ENCODE data around the gene ENPP1. TPM values are rescaled to one million over a fixed set of nuclear protein-coding genes. Genes with fewer than 3 reads are reported as not detected.

The ENPP1 gene
- total and polyA plus RNA-seq, 2 donors (not counting 3 experiments of a cell fraction or from before 2014, with no cell fraction given): 0.36 to 1.4 TPM

DNA sequence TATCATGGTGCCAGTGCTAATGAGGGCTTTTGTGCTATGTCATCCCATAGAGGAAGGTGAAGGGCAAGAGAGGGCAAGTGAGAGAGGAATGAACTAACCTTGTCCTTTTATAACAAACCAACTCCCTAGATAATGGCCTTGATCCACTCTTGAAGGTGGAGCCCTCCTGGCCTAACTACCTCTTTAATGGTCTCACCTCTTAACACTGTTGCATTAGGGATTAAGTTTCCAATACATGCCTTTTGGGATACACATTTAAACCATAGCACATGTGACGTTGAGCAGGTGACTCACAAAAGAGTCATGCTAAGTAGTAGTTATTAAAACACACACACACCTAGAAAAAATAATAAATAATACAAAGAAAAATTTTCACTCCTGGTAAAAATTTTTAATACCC, 106.4 kb downstream of the ENPP1 start:
- no peaks in the 10 kb centered on the region for H3K36me3 ChIP-seq (ENCODE audit: control insufficient read depth in 2 of 2, extremely low read depth in 1 of 2, insufficient read depth in 2 of 2, low read length in 2 of 2)
- peaks cover 2% of the 10 kb centered on the region for H3K4me1 ChIP-seq (ENCODE audit: control insufficient read depth, extremely low read depth, insufficient read depth, low read length)
- dilution Hi-C loops (cut with MboI; ENCODE audit: extremely low pct_ligation_motif_present, low sequenced_read_pairs): no loop called here

DNA sequence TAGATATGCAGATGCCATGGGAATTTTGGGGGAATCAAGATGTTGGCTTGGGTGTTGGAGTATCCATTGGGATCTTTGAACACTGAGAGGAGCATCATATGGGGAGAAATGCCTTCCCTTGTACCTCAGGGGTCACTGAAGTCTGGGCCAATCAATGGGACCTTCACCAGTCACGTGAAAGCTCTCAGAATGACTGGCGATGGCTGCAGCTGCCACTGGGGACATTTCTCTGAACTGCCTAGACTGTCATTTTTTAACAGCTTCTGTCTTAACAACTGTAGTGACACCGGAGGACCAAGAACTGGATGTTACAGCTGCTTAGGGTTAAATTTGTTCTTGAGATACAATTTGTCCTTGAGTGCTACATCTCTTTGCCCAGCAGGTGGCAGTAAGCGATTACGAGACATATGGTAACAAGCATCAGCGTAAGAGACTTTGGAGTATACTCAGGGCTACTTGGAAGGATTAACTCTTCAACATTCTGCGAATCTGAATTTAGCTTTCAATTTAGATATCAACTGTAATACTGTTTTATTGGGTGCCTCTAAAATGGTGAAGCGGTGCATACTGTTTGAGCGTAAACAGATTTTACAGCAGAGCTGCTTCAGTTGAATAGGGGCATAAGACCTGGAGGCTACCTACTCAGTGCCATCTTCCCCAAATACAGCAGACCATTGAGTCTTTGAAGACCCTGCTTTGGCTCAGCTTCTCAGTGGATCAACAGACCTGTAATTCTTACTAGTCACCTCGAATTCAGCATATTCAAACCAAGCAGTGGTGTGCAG, 107.3 kb downstream of the ENPP1 start:
- POLR2A ChIA-PET: no interaction called here
- no peak overlapping the region for H3K4me3 ChIP-seq (replicated peaks in 1 of 3; ENCODE audit: insufficient read depth in 1 of 3, low read depth in 1 of 3, low read length in 3 of 3)
- peaks cover 2% of the 10 kb centered on the region for H3K4me1 ChIP-seq (ENCODE audit: control insufficient read depth, extremely low read depth, insufficient read depth, low read length)
- intact Hi-C loops (cut with micrococcal nuclease) (loop anchor here (1.0 to 2.0 kb wide), 3 partner anchors 364 to 570 kb away; no protein-coding TSS in a partner anchor), dilution Hi-C loops (cut with MboI; ENCODE audit: extremely low pct_ligation_motif_present, low sequenced_read_pairs) (no loop called here)
- no peak overlapping the region for H3K27ac ChIP-seq (ENCODE audit: insufficient read depth, low read depth, low read length)
- no peaks in the 10 kb centered on the region for H3K36me3 ChIP-seq (ENCODE audit: control insufficient read depth in 2 of 2, extremely low read depth in 1 of 2, insufficient read depth in 2 of 2, low read length in 2 of 2)
- FAIRE-seq (peak; percentile 93), DNase-seq (ENCODE audit: low read depth, low spot score) (peak; percentile 79)
- CTCF ChIA-PET: interaction anchor here (0.5 to 5.7 kb wide), 30 partner anchors 10 to 614 kb away, joined by 3 to 66 read pairs (median 4); no protein-coding TSS in a partner anchor
- BruUV-seq (replicated peaks): no TSS peak
- no peaks in the 10 kb centered on the region for H3K79me2 ChIP-seq (ENCODE audit: control insufficient read depth, insufficient read depth, low read length)
- H3K27me3 ChIP-seq (ENCODE audit: control insufficient read depth in 2 of 2, insufficient read depth in 2 of 2, low read length in 2 of 2): peaks cover 0 to 3% of the 10 kb centered on the region in 2 experiments
- peak overlapping the region; percentile 24 for H2AFZ ChIP-seq (ENCODE audit: low read depth, low read length)
- H3K9me3 ChIP-seq (replicated peaks; ENCODE audit: control insufficient read depth, insufficient read depth, low read length): no peaks in the 10 kb centered on the region
- TF ChIP-seq FOS (IDR thresholded peaks at IDR 0.05; ENCODE audit: borderline replicate concordance, insufficient read depth, low read length) (no peak), EZH2 (IDR thresholded peaks at IDR 0.05; ENCODE audit: borderline replicate concordance, low read depth, low read length, severe bottlenecking) (no peak), POLR2A (IDR thresholded peaks at IDR 0.05; ENCODE audit: low read depth, low read length) (no peak)
- TF ChIP-seq, protein P1, sequence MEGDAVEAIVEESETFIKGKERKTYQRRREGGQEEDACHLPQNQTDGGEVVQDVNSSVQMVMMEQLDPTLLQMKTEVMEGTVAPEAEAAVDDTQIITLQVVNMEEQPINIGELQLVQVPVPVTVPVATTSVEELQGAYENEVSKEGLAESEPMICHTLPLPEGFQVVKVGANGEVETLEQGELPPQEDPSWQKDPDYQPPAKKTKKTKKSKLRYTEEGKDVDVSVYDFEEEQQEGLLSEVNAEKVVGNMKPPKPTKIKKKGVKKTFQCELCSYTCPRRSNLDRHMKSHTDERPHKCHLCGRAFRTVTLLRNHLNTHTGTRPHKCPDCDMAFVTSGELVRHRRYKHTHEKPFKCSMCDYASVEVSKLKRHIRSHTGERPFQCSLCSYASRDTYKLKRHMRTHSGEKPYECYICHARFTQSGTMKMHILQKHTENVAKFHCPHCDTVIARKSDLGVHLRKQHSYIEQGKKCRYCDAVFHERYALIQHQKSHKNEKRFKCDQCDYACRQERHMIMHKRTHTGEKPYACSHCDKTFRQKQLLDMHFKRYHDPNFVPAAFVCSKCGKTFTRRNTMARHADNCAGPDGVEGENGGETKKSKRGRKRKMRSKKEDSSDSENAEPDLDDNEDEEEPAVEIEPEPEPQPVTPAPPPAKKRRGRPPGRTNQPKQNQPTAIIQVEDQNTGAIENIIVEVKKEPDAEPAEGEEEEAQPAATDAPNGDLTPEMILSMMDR (IDR thresholded peaks at IDR 0.05; ENCODE audit: extremely low read depth in 1 of 2, insufficient read depth in 1 of 2, low read depth in 1 of 2, low read length in 2 of 2): peak; percentile 73 to 76
- H4K20me1 ChIP-seq (replicated peaks; ENCODE audit: control insufficient read depth, extremely low read depth, insufficient read depth, low read length): no peaks in the 10 kb centered on the region
- H3K4me2 ChIP-seq (ENCODE audit: insufficient read depth, low read length): no peak overlapping the region
- H3K9ac ChIP-seq (replicated peaks; ENCODE audit: extremely low read depth, insufficient read depth, low read length): no peak overlapping the region
- H3K9me1 ChIP-seq (replicated peaks; ENCODE audit: control insufficient read depth, extremely low read depth, insufficient read depth, low read length): no peaks in the 10 kb centered on the region

More for the DNA sequence above, 106.4 kb downstream of the ENPP1 start:
- no peak overlapping the region for H3K4me3 ChIP-seq (replicated peaks in 1 of 3; ENCODE audit: insufficient read depth in 1 of 3, low read depth in 1 of 3, low read length in 3 of 3)
- FAIRE-seq (no peak), DNase-seq (ENCODE audit: low read depth, low spot score) (peak; percentile 19)
- no peak overlapping the region for H3K27ac ChIP-seq (ENCODE audit: insufficient read depth, low read depth, low read length)
- H3K4me2 ChIP-seq (ENCODE audit: insufficient read depth, low read length): no peak overlapping the region
- BruUV-seq (replicated peaks): no TSS peak
- H3K27me3 ChIP-seq (ENCODE audit: control insufficient read depth in 2 of 2, insufficient read depth in 2 of 2, low read length in 2 of 2): peaks cover 0 to 3% of the 10 kb centered on the region in 2 experiments
- H3K9me1 ChIP-seq (replicated peaks; ENCODE audit: control insufficient read depth, extremely low read depth, insufficient read depth, low read length): no peaks in the 10 kb centered on the region
- TF ChIP-seq FOS (IDR thresholded peaks at IDR 0.05; ENCODE audit: borderline replicate concordance, insufficient read depth, low read length) (peak; percentile 63), MYC (IDR thresholded peaks at IDR 0.05; ENCODE audit: low read depth, low read length) (no peak)
- no peaks in the 10 kb centered on the region for H3K9me3 ChIP-seq (replicated peaks; ENCODE audit: control insufficient read depth, insufficient read depth, low read length)
- intact Hi-C loops (cut with micrococcal nuclease): loop anchor here (2.0 kb wide), 1 partner anchor 571 kb away; no protein-coding TSS in a partner anchor
- H4K20me1 ChIP-seq (replicated peaks; ENCODE audit: control insufficient read depth, extremely low read depth, insufficient read depth, low read length): no peaks in the 10 kb centered on the region
- H3K9ac ChIP-seq (replicated peaks; ENCODE audit: extremely low read depth, insufficient read depth, low read length): no peak overlapping the region
- H3K79me2 ChIP-seq (ENCODE audit: control insufficient read depth, insufficient read depth, low read length): no peaks in the 10 kb centered on the region
- ChIA-PET POLR2A (no interaction called here), CTCF (interaction anchor here (1.0 to 5.7 kb wide), 13 partner anchors 10 to 570 kb away, joined by 3 to 66 read pairs (median 9); no protein-coding TSS in a partner anchor)
- H2AFZ ChIP-seq (ENCODE audit: low read depth, low read length): peak overlapping the region; percentile 36
